COLO668 (cell line): Measurements from ENCODE around the gene NXNL2.

ENCODE experiments used
- DNase-seq: peaks from one replicate; lab custom pipeline; 2025; ENCODE audit not compliant: unreplicated experiment; lab: John Stamatoyannopoulos, UW

The NXNL2 gene

DNA sequence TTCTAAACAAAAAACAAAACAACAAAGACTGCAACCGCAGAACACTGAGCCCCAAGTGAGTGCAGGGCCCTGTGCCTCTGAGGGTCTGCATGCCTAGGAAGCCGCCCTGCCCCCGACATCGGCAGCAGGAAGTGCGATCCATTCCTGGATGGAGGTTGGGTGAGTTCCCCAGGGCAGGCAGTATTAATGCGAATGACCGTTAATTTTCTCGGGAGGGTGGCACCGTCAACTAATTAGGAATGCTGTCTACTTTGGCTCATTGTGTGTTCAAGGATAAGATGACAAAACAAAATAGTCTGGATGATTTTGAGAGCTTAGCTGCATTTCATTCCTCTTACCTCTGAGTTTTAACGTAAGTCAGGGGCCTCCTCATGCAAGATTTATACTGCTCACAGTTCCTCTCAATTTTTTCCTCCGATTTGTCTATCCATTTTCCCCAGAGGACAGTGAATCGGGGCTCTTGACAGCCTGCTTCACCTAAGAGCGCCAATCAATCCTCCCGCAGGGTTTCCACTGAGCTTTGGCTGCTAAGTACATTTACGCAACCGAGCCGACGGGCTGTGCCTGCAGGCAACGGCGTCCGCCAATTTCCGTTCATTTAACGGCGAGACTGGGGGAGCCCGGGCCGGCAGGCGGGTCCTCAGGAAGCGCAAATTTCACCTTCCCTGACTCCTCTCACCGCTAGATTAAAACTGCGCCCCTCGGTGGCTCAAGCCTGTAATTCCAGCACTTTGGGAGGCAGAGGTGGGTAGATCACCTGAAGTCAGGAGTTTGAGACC lies 2.9 kb upstream of the NXNL2 start:
- DNase-seq = peak; percentile 4

DNA sequence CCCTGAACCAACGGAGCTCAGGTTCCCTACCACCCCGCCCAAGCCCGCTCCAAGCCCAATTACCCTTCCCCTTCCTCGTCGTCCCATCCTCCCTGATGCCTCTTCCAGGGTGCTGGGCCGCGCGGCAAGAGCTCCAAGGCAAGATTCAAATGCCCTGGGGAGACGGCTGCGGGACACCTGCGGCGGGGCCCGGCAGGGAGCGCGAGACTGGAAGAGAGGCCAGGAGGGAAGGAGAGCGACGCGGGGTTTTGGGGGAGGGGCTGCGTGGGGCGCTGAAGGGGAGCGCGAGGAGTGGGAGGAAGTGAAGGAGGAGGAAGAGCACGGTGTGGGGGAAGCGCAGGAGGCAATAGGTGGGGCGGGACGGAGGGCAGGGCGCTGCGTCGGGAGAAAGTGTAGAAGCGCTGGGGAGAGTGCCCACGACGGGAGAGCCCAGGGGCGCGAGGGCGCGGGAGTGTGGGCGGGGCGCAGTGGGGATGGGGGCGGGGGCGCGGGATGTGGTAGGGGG lies 975 bp upstream of the NXNL2 start:
- no peak for DNase-seq

DNA sequence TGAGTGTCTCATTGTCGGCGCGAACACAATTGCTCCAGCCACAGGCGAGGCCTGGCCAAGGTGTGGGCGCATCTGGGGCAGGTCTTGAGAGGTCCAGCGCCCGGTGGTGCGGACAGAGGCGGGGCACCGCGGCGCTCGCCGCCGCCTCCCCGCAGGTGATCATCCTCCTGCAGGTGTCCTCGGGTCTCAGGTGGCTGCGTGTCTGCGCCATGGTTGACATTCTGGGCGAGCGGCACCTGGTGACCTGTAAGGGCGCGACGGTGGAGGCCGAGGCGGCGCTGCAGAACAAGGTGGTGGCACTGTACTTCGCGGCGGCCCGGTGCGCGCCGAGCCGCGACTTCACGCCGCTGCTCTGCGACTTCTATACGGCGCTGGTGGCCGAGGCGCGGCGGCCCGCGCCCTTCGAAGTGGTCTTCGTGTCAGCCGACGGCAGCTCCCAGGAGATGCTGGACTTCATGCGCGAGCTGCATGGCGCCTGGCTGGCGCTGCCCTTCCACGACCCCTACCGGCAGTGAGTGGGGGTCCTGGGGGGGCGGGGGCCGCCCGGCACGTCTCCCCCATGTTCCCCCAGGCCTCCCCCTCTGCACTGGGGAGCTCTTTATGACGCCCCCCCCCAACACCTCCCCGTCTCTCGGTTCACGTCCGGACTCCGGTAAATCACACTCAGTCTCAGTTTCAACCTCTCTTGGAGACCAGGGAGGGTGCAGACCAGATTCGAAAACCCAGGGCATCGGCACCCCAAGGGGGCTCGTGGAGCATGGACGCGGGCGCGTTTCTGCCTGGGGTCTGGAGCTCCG lies 446 bp downstream of the NXNL2 start:
- DNase-seq = peak; percentile 17

DNA sequence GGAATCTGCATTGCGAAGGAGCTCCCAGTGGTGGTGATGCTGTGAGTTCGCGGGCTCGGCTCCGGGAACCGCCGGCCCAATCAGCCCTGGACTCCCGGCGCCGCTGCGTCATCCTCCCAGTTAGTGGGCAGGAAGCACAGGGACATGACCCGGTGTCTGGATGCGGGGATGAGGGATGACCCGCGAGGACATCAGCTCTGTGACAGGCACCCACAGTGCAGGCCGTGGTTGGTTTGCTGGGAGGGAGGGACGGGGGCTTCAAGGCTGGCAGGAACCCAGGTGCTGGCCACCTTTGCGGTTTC lies 996 bp downstream of the NXNL2 start:
- no peak for DNase-seq

DNA sequence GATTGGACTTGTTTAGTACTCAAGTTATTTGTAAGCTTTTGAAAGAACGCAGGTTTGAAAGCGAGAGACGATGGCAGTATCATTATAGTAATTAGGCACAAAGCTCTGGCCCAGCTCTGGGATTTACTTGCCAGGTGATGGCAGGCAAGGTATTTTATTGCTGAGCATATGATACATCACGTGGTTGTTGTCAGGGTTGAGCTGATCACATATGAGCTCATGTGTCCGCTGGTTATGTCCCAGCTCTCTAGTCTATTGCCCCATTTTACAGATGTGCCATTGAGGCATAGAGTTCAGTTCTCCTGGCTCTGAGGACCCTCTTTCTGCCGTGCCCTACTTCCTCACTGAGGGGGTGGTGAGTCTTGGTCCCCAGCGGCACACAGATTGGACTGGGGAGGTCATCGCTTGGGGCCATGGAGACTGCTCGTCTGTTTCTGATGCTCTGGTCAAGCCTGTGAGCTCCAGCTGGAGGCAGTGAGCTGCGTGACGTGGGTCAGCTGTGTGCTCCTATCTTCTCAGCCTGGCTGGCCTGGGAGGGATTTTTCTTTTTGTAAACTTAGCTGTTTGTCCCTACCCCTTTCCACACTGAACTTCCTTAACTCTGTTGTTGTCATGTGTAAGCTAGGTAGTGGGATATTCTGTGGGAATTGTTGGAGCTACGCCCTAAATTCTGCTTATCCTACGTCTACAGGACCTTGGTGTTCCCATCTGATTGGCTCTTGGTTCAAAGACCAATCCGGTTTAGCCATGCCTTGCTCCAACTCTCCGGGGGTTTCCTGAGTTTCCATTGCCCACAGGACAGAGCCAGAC lies 2.2 kb downstream of the NXNL2 start:
- DNase-seq = no peak

DNA sequence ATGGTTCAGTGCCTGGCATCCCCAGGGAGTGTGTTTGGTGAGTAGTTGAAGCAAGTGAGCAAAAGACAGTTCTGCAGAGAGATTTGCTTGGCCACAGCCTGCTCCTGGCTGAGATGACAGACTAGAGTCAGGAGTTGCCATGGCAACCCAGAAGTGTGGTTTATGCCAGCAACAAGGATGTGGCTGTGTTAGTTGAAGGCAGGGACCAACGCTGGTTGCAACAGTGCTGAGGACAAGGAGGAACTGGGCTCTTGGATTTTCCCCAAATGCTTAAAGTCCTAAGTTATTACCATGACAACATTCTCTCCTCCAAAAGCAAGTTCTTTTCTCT lies 2.7 kb downstream of the NXNL2 start:
- DNase-seq = no peak

DNA sequence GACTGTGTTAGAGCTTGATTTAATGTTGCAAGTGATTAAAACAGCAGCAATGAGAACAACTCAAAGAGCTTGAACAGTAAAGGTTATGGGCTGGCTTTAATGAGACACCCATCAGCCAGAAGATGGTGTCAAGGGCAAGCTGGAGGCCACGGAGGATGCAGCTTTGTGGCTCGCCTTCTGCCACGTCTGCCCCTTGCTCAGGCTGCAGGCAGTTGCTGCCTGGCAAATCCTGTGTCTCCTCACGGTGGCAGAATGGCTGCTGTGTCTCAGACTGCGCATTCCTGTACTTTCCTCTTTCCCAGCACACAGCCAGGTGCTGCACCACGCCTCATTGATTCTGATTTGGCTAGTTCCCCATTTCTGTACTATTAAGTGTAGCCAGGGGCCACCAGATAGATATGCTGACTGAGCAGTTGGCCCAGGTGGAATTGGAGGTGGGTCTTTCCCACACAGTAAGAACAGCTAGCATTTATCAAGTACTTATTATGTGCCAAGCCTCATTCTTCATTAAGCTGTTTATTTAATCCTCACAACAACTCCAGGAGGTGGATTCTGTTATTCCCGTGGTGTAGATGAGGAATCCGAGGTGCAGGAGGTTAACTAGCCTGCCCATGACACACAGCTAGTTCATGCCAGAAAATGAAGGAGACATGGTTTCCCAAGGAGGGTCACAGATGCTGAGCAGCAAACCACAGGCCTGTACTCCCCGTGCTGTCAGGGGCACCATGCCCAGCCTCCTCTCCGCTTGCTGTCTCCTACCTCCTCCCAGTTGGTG lies 3.5 kb downstream of the NXNL2 start:
- DNase-seq = no peak

DNA sequence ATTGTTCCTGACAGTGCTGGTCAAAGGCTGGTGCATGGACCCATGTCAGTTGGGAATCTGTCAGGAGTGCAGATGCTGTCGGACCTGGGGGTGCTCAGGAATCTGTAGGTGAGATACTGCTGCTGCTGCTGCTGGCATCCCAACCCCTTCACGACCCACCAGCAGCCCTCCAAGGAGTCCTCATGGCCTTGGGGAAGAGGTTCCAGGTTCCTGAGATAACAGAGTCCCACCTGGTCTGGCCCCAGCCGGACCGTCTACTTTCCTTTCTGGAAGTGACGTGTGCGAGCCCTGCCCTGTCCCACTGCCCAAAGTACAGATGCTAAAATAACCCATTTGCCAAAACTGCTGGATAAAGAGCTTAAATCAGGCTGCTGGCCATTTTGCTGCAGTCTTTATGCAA lies 4.3 kb downstream of the NXNL2 start:
- DNase-seq = no peak

DNA sequence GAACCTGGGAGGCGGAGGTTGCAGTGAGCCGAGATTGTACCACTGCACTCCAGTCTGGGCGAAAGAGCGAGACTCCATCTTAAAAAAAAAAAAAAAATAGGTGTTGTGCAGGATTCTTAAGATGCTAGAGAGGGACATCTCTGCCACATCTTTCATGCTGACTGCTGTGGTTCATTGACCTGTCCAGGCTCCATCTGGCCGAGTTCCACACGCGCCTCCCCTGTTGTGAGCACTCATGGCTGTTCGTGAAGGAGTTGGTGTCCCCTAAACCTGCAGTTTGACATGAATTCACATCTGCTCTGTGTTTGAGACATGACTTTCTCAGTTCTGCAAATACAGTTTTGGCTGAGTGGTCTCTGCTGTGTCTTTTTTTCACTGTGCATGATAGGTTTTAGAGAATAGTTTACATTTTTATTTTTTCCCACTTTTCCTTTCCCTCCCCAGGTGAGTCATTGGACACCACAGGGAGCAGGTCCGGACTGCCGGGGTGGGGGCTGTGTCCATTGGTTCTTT lies 5.3 kb downstream of the NXNL2 start:
- no peak for DNase-seq

DNA sequence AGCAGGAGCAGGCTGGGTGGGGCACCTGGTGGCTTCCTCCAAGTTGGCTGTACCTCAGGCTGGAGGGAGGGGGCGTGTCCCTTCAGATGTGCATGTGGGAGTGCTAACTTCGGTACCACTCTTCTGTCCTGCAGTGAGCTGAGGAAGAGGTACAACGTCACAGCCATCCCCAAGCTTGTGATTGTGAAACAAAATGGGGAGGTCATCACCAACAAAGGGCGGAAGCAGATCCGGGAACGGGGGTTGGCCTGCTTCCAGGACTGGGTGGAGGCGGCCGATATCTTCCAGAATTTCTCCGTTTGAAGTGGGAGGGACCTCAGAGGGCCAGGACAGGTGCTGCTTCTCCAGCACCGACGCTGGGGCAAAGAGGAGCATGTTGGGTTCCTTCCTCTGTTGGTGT lies 9.3 kb downstream of the NXNL2 start:
- no peak for DNase-seq

DNA sequence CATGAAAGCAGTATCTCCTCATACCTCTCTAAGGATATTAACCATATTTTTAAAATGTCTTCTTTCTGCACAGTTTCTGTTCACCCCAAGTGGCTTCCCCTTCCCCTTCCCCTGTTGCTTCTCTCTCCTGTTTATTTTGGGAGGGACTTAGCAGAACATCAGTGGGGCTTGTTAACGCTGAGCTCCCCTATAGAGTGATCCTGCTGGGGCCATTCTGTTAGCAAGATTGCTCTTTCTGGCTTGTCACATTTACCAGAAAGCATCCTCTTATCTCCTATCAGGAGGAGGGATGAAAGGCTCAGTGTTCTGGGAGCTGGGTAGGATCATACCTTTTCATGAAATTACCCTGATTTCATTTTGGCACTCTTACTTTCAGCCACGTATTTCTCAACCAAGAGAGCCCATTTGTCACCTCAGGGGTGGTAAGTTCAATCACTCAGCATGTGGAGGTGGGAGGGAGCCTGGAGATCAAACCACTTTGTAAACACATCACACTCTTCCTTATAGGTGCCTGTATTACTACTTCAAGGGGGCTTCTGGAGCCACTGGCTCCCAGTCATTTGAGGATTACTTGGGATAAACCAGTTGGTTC lies 16.7 kb downstream of the NXNL2 start:
- DNase-seq = no peak

DNA sequence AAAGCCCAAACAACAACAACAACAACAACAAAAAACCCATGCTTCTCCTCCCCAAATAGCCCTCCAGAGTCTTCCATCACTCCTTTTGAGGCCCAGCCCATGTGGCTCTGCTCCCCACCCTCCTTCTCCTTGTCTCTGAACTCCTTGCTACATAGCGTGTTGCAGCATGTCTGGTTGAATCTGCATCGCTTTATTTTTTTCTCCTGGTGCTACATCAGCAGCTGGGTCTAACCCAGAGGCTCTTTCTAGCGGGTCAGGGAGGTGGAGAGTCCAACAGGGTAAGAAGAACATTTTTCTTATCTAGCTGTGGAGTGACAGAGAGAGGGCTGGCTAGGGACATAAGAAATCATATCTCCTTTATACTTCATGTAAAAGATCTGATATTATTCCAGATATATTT lies 18.4 kb downstream of the NXNL2 start:
- no peak for DNase-seq

DNA sequence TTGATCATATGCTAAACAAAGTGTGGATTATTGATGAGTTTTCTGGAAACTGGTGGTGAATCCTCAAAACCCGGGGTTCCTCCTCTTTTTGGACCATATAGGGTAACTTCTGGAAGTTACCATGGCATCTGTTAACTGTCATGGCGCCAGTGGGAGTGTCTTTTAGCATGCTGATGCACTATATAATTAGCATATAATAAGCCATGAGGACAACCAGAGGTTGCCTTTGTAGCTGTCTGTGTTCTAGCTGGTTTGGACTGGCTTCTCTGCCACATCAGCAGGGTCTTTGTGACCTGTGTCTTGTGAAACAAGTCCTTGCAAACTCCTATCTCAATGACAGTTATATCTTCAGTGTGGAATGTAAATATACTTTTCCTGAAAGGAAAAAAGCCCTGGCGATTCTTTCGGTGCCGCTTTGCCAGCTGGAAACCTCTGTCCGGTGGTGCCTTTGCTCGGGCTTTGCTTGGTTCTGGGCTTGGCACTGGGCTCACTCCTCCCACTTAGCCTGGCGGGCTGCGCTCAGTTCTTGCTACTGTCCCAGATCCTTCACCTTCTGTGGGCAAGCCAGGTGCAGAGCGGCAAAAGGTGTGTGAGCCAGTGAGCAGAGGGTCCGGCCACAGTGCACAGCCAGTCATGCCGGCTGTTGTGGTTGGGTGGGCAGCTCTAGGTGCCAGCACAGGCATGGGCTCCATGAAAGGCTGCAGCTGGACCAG lies 20.4 kb downstream of the NXNL2 start:
- DNase-seq = no peak

DNA sequence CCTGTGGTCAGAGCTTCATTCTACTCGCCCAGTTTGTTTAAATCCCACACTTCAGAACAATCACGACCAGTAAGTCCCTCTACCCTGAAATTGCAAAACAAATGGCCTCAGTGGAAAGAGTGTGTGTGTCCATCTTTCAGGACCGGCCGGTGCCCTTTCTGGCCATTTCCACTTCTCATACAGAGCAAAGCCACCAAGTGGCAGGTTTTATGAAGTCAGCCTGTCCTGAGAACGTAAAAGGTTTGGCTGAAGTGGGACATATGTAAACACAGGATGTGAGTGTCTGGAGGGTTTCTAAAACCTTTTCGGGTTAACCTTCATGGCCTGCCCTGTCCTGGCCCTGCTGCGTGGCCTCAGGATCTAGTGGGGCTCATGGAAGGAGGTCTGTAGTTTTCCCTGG lies 24.7 kb downstream of the NXNL2 start:
- no peak for DNase-seq

DNA sequence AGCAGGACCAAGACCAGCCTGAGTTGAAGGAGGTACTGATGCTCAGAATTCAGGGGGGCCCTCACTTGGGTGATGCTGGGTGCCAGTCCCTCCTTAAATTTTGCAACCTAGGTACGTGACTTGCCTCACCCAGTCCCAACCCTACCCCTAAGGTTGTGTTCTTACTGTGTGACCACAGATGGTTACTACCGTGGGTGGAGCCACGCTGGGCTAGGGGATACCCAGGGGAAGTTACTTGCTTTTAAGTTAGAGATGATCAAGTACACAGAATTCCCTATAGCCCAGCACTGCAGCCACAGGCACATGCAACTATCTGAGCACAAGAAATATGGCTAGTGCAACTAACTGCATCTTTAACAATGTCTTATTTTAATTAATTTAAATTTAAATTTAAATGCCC lies 32.9 kb downstream of the NXNL2 start:
- no peak for DNase-seq

DNA sequence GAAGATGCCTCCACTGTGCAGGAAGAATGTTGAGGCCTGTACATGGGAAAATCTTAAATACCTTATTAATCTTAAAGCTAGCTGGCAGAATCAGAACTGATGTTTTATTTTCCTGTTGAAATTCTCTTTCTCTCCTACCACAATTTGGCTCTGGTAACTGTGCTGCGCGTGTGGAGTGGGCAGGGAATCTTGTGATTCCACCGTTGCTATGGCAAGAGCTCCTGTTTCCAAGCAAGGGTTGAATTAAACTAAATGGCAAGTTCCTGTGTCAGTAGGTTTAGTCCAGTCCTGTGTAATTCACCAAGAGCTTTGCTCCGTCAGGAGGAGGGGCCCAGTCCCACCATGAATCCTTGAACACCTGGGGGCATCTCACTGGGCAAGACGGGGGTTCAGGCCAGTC lies 36.4 kb downstream of the NXNL2 start:
- no peak for DNase-seq

DNA sequence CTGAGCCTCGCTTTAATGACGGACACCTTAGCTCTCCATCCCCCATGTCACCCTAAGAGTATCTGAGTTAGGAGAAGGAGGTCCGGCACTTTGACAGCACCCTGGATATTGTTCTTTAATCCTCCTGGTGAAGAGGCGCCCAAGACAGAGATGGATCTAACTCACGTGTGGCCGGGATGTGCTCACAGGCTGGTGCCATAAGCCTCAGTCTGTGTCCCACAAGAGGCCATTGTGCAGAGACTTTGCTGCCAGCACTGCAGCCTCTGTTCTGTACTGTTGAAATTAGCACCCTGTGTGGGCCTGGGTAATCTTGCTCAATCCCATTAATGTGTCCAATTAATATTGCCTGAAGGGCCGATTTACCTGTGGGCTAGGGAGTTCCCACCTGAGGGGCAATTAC lies 37.7 kb downstream of the NXNL2 start:
- DNase-seq = no peak

DNA sequence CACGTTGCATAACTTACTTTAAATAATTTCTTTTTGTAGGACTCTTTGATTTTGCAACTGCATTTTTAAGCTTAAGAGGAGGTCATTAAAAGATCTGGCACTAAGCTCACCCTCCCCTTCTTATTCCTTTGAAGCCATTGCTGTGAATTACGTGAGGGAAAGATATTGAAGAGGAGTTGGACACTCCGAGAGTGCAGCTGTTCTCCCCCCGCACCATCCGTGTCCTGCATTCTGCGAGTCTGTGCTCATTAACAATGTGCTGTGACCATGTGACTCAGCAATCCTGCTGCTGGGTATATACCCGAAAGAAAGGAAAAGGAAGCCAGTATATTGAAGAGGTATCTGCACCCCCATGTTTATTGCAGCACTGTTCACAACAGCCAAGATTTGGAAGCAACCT lies 40.0 kb downstream of the NXNL2 start:
- no peak for DNase-seq

DNA sequence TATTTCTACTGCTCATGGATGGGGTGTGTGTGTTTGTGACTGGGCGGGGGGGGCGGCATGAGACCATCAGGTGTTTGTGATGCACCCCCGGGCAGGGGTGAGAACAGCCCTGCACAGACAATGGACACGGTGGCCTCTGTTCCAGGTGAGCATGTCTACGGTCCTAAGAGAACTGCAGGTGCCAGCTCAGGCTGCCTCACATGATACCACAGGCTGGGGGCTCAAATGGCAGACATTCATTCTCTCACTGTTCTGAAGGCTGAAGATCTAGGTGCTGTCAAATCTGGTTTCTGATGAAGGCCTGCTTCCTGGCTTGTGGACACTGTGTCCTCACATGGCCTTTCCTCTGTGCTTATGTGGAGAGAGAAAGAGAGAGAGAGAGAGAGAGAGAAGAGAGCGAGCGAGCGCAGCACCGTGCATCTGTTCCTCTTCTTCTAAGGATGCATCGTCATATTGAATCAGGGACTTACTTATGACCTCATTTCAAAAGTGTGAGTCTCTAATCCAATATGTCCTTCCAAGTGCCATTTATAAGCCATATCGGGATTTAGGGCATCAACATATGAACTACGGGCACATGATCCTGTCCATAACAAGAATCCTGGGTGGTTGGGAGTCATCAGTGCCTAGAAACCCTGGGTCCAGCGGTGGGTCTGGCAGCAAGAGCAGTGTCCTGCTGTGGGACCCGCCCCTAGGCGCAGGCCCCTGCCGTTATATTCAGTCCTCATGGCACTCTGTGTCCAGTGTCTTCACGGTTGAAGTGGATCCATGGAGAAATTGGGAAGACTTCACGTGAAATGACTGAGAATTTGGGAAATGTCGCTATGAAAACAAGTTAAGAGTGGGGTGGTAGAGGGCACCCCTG lies 42.5 kb downstream of the NXNL2 start:
- no peak for DNase-seq
